GM18526 (cell line): ENCODE measurements around the gene MED23.

Experiments used
- POLR2A ChIP-seq: IDR thresholded peaks from 3 replicates; pipeline ENCODE4 v1.6.1; 2011; ENCODE audit not compliant: insufficient read length; ENCODE audit errors: extremely low read depth

MED23 gene

GRCh38 chr6:131627724-131628682 lies at the start of gene MED23:
TSS of gene MED23 (minus strand) at chr6:131628242. CDS start at chr6:131628049, 193 bp downstream.
- TF ChIP-seq POLR2A = peak; percentile 71

GRCh38 chr6:131673184-131673583 lies 45.1 kb upstream of the MED23 start:
- no peak for TF ChIP-seq POLR2A

GRCh38 chr6:131669891-131670290 lies 41.8 kb upstream of the MED23 start:
- no peak for TF ChIP-seq POLR2A

- TF ChIP-seq POLR2A = no peak
Measured at GRCh38 chr6:131663578-131664165, 35.6 kb upstream of the MED23 start.

GRCh38 chr6:131660195-131660594 lies 32.2 kb upstream of the MED23 start:
- TF ChIP-seq POLR2A = no peak

GRCh38 chr6:131658287-131658686 lies 30.2 kb upstream of the MED23 start:
- no peak for TF ChIP-seq POLR2A

GRCh38 chr6:131657630-131658111 lies 29.6 kb upstream of the MED23 start:
- TF ChIP-seq POLR2A = no peak

- TF ChIP-seq POLR2A = no peak
Measured at GRCh38 chr6:131657222-131657621, 29.2 kb upstream of the MED23 start.

- no peak for TF ChIP-seq POLR2A
Measured at GRCh38 chr6:131656667-131657066, 28.6 kb upstream of the MED23 start.

- TF ChIP-seq POLR2A = no peak
Measured at GRCh38 chr6:131655951-131656350, 27.9 kb upstream of the MED23 start.

GRCh38 chr6:131655387-131655786 lies 27.3 kb upstream of the MED23 start:
- no peak for TF ChIP-seq POLR2A

- no peak for TF ChIP-seq POLR2A
Measured at GRCh38 chr6:131654326-131654725, 26.3 kb upstream of the MED23 start.

GRCh38 chr6:131652472-131652871 lies 24.4 kb upstream of the MED23 start:
- no peak for TF ChIP-seq POLR2A

GRCh38 chr6:131651782-131652181 lies 23.7 kb upstream of the MED23 start:
- TF ChIP-seq POLR2A = no peak

- no peak for TF ChIP-seq POLR2A
Measured at GRCh38 chr6:131646249-131646670, 18.2 kb upstream of the MED23 start.

- no peak for TF ChIP-seq POLR2A
Measured at GRCh38 chr6:131645846-131646245, 17.8 kb upstream of the MED23 start.
